Stimulated activated memory B cell treated with anti-CD40 and anti-IgM and Interleukin-4, amounts not matched to agents 10 μg/mL and 1 μg/mL and 100 μg/mL, for 72 hours (primary cell): ENCODE results near the gene ZCCHC7.

Experiments used
- ATAC-seq: fragments of 150-1000 bp; cut with Tn5 transposase; 2 replicates; pipeline ENCODE4 v1.10.0; 2021
- H3K27ac Mint-ChIP-seq: one replicate; pipeline ENCODE4 v1.8.0; 2022; ENCODE audit warnings: mild to moderate bottlenecking, mixed read lengths
- H3K27me3 Mint-ChIP-seq: one replicate; pipeline ENCODE4 v1.8.0; 2022; ENCODE audit warnings: mixed read lengths
- H3K36me3 Mint-ChIP-seq: one replicate; pipeline ENCODE4 v1.8.0; 2022; ENCODE audit warnings: mixed read lengths
- H3K4me1 Mint-ChIP-seq: one replicate; pipeline ENCODE4 v1.8.0; 2022; ENCODE audit warnings: mixed read lengths
- H3K4me3 Mint-ChIP-seq: one replicate; pipeline ENCODE4 v1.8.0; 2022; ENCODE audit warnings: mild to moderate bottlenecking, moderate library complexity, mixed read lengths
- H3K9me3 Mint-ChIP-seq: one replicate; pipeline ENCODE4 v1.8.0; 2022; ENCODE audit warnings: mixed read lengths

The ZCCHC7 gene

DNA sequence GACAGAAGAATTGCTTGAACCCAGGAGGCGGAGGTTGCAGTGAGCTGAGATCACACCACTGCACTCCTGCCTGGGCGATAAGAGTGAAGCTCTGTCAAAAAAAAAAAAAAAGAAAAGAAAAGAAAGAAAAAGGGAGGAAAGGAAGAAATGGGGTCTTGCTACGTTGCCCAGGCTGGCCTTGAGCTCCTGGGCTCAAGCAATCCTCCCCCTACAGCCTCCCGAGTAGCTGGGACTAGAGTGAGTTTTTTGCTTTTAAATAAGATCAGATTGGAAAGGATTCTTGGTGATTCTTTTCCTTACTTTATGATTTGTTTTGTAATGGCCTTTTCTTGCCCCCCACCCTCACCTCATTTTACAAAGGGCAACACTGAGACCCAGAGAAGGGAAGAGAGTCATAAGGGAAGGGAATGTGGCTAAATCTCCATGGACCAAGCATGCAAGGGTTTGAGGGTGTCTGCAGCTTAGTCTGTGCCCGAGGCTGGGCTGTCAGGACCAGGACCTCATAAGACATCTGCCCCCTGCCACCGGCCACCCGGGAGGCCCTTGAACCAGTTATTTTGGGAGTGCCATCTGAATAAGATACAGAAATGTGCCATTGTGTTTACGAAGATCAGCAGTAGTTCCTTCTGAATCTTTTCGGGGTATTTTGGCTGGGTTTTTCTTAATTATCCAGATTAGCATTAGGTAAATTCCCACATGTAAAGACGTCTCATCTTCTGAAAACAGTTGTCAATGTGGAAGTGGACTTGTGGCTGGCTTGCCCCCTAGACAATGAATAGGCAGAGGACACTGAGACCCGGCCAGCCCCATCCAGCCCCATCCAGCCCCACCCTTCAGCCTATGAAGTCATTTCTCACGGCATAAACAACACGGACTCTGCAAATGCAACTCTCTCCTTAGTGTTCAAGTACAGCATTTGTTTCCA, 257.6 kb downstream of the ZCCHC7 start:
- peaks cover 91% of the 10 kb centered on the region for H3K4me1 Mint-ChIP-seq
- H3K36me3 Mint-ChIP-seq, result peaks cover 6% of the 10 kb centered on the region
- peak overlapping the region; percentile 87 for H3K27ac Mint-ChIP-seq
- H3K27me3 Mint-ChIP-seq, result no peaks in the 10 kb centered on the region
- peaks cover 3% of the 10 kb centered on the region for H3K9me3 Mint-ChIP-seq
- peak; percentile 86 for ATAC-seq
- peak overlapping the region; percentile 80 for H3K4me3 Mint-ChIP-seq

DNA sequence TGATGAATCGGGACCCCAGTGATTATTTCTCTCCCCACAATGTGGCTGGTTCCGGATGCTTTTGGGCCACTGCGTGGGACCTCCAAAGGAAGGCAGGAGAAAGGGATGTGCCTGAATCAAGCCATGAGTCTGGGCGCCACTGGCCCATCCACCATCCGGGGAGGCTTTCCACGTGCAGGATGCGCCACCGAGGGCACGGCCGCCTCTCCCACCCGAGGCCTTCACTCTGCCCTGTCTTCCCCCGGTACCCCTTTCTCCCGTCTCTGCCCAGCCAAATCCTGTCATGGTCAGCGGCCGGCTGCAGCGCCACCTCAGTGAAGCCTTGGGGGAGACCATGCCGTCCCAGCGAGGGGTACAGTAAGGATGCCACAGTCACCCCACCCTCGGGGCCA, 258.2 kb downstream of the ZCCHC7 start:
- peaks cover 3% of the 10 kb centered on the region for H3K9me3 Mint-ChIP-seq
- ATAC-seq, result no peak
- H3K4me1 Mint-ChIP-seq, result peaks cover 91% of the 10 kb centered on the region
- H3K36me3 Mint-ChIP-seq, result peaks cover 6% of the 10 kb centered on the region
- H3K27ac Mint-ChIP-seq, result peak overlapping the region; percentile 87
- no peaks in the 10 kb centered on the region for H3K27me3 Mint-ChIP-seq
- H3K4me3 Mint-ChIP-seq, result peak overlapping the region; percentile 80

DNA sequence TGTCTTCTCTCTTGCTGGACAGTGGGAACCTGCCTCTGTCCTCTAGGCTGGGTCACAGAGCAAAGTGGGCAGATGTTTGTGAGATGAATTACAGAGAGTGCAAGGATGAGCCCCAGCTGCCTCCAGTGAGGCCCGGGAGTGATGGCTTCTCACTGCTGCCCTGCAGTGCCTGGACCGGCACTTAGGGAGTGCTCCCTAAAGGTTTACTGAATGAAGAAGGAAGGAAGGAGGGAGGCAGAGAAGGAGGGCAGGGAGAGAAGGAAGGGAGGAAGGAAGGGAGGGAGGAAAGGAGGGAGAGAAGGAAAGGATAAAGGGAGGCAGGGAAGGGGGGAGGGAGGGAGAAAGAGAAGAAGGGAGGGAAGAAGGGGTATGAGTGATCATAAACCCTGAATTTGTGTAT, 259.5 kb downstream of the ZCCHC7 start:
- no peak for ATAC-seq
- H3K27me3 Mint-ChIP-seq, result no peaks in the 10 kb centered on the region
- H3K4me3 Mint-ChIP-seq, result peak overlapping the region; percentile 2
- H3K27ac Mint-ChIP-seq, result peak overlapping the region; percentile 87
- H3K4me1 Mint-ChIP-seq, result peaks cover 91% of the 10 kb centered on the region
- H3K36me3 Mint-ChIP-seq, result peaks cover 10% of the 10 kb centered on the region
- peaks cover 5% of the 10 kb centered on the region for H3K9me3 Mint-ChIP-seq

DNA sequence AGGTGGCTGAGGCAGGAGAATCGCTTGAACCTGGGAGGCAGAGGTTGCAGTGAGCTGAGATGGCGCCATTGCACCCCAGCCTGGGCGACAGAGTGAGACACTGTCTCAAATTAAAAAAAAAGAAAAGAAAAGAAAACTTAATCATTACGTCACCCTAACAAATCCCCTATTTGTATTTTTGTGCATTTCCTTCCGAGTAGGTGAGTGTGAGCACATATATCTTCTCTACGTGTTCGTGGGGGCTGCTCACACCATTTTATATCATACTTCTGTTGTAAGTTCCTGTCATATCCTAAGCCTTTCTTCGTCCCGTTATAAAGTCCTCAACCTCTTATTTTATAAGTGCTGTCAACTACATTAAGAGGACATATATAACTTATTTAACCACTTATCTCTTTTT, 260.2 kb downstream of the ZCCHC7 start:
- no peaks in the 10 kb centered on the region for H3K27me3 Mint-ChIP-seq
- no peak for ATAC-seq
- H3K36me3 Mint-ChIP-seq, result peaks cover 10% of the 10 kb centered on the region
- H3K4me1 Mint-ChIP-seq, result peaks cover 87% of the 10 kb centered on the region
- peaks cover 5% of the 10 kb centered on the region for H3K9me3 Mint-ChIP-seq
- no peak overlapping the region for H3K4me3 Mint-ChIP-seq
- H3K27ac Mint-ChIP-seq, result peak overlapping the region; percentile 87

DNA sequence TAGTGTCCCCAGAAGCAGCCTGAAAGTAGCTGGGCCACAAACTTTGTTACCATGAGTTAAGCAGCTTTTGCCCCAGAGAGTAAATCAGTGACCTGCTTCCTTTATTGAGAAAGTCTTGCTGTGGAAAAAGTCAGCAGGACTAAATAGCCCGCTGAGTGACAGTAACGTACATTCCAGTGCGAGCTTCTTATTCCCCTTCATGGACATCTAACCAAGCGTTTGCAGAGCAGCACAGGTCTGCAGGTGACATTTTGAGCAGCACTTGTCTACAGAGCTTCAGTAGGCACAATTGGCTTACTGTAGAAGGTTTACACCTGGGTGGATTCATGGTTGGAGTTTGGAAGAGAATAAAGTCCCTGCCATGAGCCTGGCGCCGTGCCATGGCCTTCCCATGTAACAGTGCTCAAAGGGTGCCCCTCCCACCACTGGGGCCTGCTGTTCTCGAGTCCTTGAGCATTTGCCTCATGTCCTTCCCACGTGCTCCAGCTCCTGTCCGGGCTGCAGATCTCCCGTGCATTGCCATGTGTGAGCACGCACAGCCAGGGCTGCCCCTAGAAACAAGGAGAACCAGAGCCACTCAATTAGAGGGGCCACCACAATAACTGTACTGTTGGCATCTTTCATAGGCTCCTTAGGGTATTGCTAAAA, 260.8 kb downstream of the ZCCHC7 start:
- Mint-ChIP-seq H3K9me3 (peaks cover 5% of the 10 kb centered on the region), H3K27me3 (no peaks in the 10 kb centered on the region), H3K27ac (peak overlapping the region; percentile 87), H3K36me3 (peaks cover 10% of the 10 kb centered on the region), H3K4me1 (peaks cover 90% of the 10 kb centered on the region), H3K4me3 (no peak overlapping the region)
- no peak for ATAC-seq

DNA sequence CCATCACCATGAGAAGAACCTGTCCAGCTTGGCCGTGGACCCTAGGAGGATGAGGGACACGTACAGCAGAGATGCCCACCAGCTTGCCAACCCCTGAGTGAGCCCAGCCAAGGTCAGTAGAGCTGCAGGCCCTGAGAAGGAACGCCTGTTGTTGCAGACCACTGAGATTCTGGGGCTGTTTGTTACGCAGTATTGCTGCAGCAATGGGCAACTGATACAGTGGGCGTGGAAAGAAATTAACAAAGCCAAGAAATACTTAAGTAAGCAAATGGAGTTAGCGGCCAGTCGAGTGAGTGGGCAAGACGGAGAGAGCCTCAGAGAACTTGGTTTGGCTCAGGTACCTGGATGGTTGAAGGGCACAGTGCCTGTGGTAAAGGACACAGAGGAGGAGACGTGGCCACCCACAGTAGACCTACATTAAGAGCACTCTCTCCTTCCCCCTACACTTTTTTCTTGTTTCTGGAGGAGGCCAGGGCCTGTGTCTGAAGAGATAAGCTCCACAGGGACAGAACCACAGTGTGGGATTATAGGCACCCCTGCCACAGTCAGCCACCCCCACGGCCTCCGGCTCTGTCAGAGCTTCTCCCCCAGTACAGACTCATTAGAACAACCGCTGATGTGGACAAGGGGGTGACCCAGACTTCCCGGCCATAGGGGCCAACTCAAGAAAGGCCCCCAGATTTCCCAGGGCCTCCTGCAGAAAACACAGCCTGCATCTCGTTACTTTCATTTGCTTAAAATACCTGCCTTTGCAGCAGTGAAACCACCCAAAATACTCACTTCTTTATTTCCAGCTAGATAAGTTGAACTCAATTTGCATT, 262.0 kb downstream of the ZCCHC7 start:
- Mint-ChIP-seq H3K27ac (peak overlapping the region; percentile 87), H3K9me3 (peaks cover 5% of the 10 kb centered on the region), H3K27me3 (no peaks in the 10 kb centered on the region), H3K36me3 (peaks cover 10% of the 10 kb centered on the region), H3K4me1 (peaks cover 90% of the 10 kb centered on the region), H3K4me3 (peak overlapping the region; percentile 70)
- peak; percentile 61 for ATAC-seq

DNA sequence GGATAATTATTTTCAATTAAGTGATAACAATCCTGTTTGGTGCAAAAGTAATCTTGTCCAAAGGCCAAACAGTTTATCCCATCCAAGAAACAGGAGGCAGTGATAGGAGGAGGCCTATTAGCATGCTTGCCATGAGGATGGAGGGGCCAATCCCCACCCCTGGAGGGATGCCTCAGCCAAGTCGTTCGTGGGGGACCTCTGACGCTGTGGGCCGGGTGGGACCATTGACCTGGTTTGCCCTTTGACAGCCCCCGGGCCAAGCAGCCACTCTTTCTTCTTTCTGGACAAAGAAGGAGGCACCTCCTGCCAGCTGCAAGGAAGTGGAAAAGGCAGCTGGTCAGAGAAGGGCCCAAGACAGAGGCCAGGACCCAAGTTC, 262.6 kb downstream of the ZCCHC7 start:
- Mint-ChIP-seq H3K4me1 (peaks cover 90% of the 10 kb centered on the region), H3K27ac (peak overlapping the region; percentile 87), H3K27me3 (no peaks in the 10 kb centered on the region), H3K36me3 (peaks cover 10% of the 10 kb centered on the region), H3K4me3 (peak overlapping the region; percentile 70), H3K9me3 (peaks cover 5% of the 10 kb centered on the region)
- ATAC-seq, result peak; percentile 34

DNA sequence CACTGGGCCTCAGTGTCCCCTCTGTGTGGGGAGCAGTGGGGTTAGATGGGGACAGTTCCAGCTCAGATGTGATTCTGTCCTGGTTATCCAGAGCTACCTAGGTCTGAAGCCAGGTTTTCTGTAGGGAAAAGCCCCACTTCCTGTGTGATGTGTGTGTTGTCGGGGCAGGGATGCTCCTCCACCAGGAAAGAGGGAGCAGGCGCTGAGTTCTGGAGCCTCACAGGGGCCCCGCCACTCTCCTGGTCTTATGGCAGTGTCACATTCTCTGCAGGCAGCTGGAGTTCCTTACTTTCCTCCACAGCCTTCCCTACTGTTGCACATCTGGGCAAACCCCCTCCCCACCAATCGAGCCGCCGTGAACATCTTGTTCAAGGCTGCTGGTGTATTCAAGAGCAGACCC, 263.0 kb downstream of the ZCCHC7 start:
- Mint-ChIP-seq H3K27me3 (no peaks in the 10 kb centered on the region), H3K36me3 (peaks cover 10% of the 10 kb centered on the region), H3K4me3 (no peak overlapping the region), H3K9me3 (peaks cover 5% of the 10 kb centered on the region), H3K27ac (peak overlapping the region; percentile 87), H3K4me1 (peaks cover 90% of the 10 kb centered on the region)
- ATAC-seq, result no peak

DNA sequence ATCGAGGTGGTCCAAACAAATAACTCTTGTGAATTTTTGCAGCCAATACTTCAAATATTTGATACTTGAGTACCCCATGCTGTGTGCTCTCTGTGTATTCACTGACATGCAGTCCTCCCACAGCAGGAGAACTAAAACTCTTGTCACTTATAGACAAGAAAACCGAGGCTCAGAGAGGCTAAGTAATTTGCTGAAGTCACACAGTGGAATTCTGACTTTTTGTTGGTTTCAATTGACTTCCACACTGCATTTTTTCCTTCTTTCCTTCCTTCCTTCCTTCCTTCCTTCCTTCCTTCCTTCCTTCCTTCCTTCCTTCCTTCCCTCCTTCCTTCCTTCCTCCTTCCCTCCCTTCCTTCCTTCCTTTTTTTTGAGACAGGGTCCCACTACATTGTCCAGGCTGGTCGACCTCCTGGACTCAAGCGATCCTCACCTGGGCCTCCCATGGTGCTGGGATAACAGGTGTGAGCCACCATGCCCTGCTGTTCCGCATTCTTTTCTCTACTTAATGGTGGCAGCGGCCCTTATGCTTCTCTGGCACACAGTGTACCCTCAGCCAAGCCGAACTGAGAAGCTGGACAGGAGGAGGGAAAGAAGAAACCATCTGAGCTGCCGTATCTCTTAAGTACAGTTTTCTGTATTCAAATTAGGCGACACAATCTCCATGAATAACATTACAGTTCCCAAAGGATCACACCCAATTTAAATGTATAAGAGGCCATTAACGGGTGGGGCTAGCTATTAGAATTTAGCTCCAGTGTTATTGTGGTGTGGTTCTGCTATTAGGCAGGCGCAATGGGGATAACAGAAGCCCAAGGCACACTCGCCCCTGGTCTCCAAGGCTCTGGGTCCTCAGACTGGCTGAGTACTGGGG, 263.7 kb downstream of the ZCCHC7 start:
- H3K4me1 Mint-ChIP-seq, result peaks cover 88% of the 10 kb centered on the region
- peaks cover 5% of the 10 kb centered on the region for H3K9me3 Mint-ChIP-seq
- peak overlapping the region; percentile 87 for H3K27ac Mint-ChIP-seq
- peaks cover 10% of the 10 kb centered on the region for H3K36me3 Mint-ChIP-seq
- ATAC-seq, result no peak
- H3K27me3 Mint-ChIP-seq, result no peaks in the 10 kb centered on the region
- H3K4me3 Mint-ChIP-seq, result peak overlapping the region; percentile 23

DNA sequence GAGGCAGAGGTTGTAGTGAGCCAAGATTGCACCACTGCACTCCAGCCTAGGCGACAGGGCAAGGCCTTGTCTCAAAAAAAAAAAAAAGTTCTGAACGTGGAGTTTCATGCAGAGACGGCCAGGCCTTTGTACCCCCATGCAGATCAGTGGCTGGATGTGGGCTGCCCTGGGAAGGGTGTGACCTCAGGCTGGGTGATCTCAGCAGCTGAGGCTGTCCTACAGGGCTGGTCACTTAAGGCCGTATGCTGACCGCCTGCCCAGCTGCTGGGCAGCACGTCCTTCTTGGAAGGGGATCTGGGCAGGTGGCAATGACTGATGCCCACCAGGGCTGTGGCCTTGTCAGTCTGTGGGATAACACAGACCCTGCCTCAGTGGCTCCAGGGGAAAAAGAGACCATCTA, 264.9 kb downstream of the ZCCHC7 start:
- Mint-ChIP-seq H3K4me3 (no peak overlapping the region), H3K27ac (peak overlapping the region; percentile 87), H3K36me3 (peaks cover 4% of the 10 kb centered on the region)

DNA sequence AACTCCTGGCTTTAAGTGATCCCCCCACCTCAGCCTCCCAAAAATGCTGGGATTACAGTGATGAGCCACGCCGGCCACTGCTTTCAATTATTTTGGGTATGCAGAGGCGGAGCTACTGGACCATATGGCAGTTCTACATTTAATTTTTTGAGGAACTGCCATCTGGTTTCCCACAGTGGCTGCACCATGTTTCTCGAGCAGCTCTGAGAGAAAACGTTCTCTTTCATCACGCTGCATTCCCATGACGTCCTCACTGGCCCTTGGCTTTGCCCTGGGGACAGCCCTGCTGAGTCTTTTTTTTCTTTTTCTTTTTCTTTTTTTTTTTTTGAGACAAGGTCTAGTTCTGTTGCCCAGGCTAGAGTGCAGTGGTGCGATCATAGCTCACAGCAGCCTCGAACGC, 266.6 kb downstream of the ZCCHC7 start:
- H3K9me3 Mint-ChIP-seq, result peaks cover 5% of the 10 kb centered on the region
- peaks cover 80% of the 10 kb centered on the region for H3K4me1 Mint-ChIP-seq
- H3K27ac Mint-ChIP-seq, result peak overlapping the region; percentile 87
- no peak overlapping the region for H3K4me3 Mint-ChIP-seq
- no peaks in the 10 kb centered on the region for H3K27me3 Mint-ChIP-seq
- peak; percentile 22 for ATAC-seq
- peaks cover 4% of the 10 kb centered on the region for H3K36me3 Mint-ChIP-seq

More for the DNA sequence above, 264.9 kb downstream of the ZCCHC7 start:
- ATAC-seq, result no peak
- H3K4me1 Mint-ChIP-seq, result peaks cover 83% of the 10 kb centered on the region
- H3K9me3 Mint-ChIP-seq, result peaks cover 5% of the 10 kb centered on the region
- no peaks in the 10 kb centered on the region for H3K27me3 Mint-ChIP-seq

DNA sequence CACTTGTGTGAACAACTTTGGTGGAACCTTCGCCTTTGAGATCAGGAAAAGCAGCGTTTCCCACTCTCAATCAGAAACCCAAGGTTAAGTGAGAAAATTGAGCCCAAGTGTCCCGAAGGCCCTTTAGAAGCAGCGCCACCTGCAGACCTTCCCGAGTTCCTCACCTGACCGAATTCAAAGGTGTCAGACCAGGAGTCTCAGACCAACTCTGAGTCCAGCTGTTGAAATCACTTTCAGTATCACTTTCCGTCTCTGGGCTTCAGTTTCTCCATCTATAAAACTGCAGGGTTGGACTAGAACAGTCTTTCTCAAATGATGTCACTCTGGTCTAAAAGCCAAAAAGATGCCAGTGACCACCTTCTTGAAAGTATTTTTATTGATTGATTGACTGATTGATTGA, 270.4 kb downstream of the ZCCHC7 start:
- peak overlapping the region; percentile 87 for H3K27ac Mint-ChIP-seq
- H3K4me1 Mint-ChIP-seq, result peaks cover 58% of the 10 kb centered on the region
- H3K4me3 Mint-ChIP-seq, result no peak overlapping the region
- no peaks in the 10 kb centered on the region for H3K9me3 Mint-ChIP-seq
- H3K36me3 Mint-ChIP-seq, result no peaks in the 10 kb centered on the region
- peak; percentile 85 for ATAC-seq
- no peaks in the 10 kb centered on the region for H3K27me3 Mint-ChIP-seq

DNA sequence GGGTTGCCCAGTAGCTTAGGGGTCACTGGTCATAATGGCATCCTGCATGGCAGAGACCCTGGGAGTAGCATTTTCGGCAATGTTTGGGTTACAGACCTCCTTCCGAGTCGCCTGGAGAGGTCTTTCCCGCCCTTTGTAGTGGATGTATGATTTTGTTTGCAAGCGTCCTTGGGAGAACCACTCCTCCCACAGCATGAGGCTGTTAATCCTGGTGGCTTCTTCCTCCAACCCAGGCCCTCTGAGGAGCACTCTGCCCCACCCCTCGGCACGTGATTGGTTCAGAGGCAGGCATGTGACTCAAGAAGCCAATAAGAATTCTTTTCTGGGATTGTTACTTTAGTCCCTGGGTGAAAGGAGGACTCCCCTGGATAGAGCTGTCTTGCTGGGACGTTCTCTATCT, 271.9 kb downstream of the ZCCHC7 start:
- Mint-ChIP-seq H3K9me3 (no peaks in the 10 kb centered on the region), H3K4me1 (peaks cover 48% of the 10 kb centered on the region), H3K4me3 (no peak overlapping the region), H3K36me3 (no peaks in the 10 kb centered on the region), H3K27me3 (no peaks in the 10 kb centered on the region), H3K27ac (no peak overlapping the region)
- ATAC-seq, result no peak

DNA sequence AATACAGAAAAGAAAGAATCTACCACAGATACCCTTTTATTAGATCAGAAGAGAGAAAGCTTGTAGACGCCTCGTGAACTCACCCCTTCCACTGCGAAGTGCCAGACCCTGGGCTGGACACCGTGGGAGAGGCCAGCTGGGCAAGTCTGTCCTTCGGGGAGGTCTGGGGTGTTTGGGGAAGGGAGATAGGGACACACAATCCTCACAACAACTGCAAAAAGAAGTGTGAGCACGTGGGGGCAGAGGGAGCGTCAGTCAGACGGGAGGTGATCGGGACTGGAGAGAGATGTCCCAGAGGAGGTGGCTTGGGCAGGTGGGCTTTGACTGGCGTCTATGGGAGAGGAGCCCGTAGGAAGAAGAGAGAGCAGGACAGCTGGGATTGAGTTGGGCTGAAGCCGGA, 274.9 kb downstream of the ZCCHC7 start:
- no peak for ATAC-seq
- Mint-ChIP-seq H3K27ac (peak overlapping the region; percentile 66), H3K27me3 (no peaks in the 10 kb centered on the region), H3K4me3 (no peak overlapping the region), H3K4me1 (peaks cover 47% of the 10 kb centered on the region), H3K9me3 (no peaks in the 10 kb centered on the region), H3K36me3 (no peaks in the 10 kb centered on the region)
